Panc1 (cell line): ENCODE measurements around the gene IFI44.

ENCODE experiments used
- POLR2AphosphoS5 ChIP-seq: IDR thresholded peaks from 2 replicates; pipeline ENCODE4 v1.6.1; 2012; ENCODE audit warnings: mild to moderate bottlenecking, low read depth, low read length, moderate library complexity
- REST ChIP-seq, 2 experiments: IDR thresholded peaks; 2 replicates each; pipeline ENCODE4 v1.6.1; 2011 to 2012; ENCODE audit warnings: low read depth in 2 of 2, control low read depth in 1 of 2, low read length in 1 of 2, mild to moderate bottlenecking in 1 of 2, moderate library complexity in 1 of 2; ENCODE audit not compliant: insufficient read depth in 1 of 2
- SIN3A ChIP-seq: IDR thresholded peaks from 2 replicates; pipeline ENCODE4 v1.6.1; 2012; ENCODE audit warnings: low read depth, mild to moderate bottlenecking, low read length, moderate library complexity, borderline replicate concordance; ENCODE audit not compliant: insufficient read depth
- TF ChIP-seq, protein P1 (sequence below): fragments of 450-650 bp; IDR thresholded peaks from 2 replicates; pipeline ENCODE4 v1.5.1; 2017; ENCODE audit warnings: mild to moderate bottlenecking

- TF ChIP-seq, protein P1, sequence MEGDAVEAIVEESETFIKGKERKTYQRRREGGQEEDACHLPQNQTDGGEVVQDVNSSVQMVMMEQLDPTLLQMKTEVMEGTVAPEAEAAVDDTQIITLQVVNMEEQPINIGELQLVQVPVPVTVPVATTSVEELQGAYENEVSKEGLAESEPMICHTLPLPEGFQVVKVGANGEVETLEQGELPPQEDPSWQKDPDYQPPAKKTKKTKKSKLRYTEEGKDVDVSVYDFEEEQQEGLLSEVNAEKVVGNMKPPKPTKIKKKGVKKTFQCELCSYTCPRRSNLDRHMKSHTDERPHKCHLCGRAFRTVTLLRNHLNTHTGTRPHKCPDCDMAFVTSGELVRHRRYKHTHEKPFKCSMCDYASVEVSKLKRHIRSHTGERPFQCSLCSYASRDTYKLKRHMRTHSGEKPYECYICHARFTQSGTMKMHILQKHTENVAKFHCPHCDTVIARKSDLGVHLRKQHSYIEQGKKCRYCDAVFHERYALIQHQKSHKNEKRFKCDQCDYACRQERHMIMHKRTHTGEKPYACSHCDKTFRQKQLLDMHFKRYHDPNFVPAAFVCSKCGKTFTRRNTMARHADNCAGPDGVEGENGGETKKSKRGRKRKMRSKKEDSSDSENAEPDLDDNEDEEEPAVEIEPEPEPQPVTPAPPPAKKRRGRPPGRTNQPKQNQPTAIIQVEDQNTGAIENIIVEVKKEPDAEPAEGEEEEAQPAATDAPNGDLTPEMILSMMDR = no peak
- TF ChIP-seq POLR2AphosphoS5 (no peak), SIN3A (no peak), REST (IDR thresholded peaks at IDR 0.05; ENCODE audit: insufficient read depth in 1 of 2, low read depth in 2 of 2, low read length in 1 of 2) (no peak)
These were observed 42.5 kb downstream of the IFI44 start for GRCh38 chr1:78691995-78692747.
